Testis (tissue), 3 donors: ENCODE results near the gene IZUMO2. TPM values are rescaled to one million over a fixed set of nuclear protein-coding genes. Genes with fewer than 3 reads are reported as not detected.
"Not testable (repeated sequence)": the region's sequence is repeated elsewhere in the genome, so short reads cannot be mapped to it uniquely, and the experiment has no call there.

Experiments
- DNase-seq: peaks from one replicate; pipeline ENCODE4 v3.0.0-alpha.2; 2019
- H3K27ac ChIP-seq, 2 donors: fragments of 200-600 bp; sonication (generic); one replicate each; pipeline ENCODE4 v1.5.1; 2019
- H3K27me3 ChIP-seq: fragments of 200-600 bp; sonication (generic); one replicate; pipeline ENCODE4 v1.5.1; 2019
- H3K36me3 ChIP-seq: fragments of 200-600 bp; sonication (generic); one replicate; pipeline ENCODE4 v1.5.1; 2017; ENCODE audit warnings: low read depth; ENCODE audit errors: missing control alignments
- H3K4me1 ChIP-seq: fragments of 200-600 bp; sonication (generic); one replicate; pipeline ENCODE4 v1.5.1; 2019
- H3K4me3 ChIP-seq, 2 donors: fragments of 200-600 bp; sonication (generic); one replicate each; pipeline ENCODE4 v1.5.1; 2017 to 2019
- H3K9me3 ChIP-seq: fragments of 200-600 bp; sonication (generic); one replicate; pipeline ENCODE4 v1.5.1; 2017
- WGBS, 2 donors: methylation state at CpG; one replicate each; pipeline ENCODE4 v1.1.5; 2018; 5-methylcytosine and 5-hydroxymethylcytosine counted together
- intact Hi-C: fragments of 100-400 bp; cut with DNase I; formaldehyde crosslinking; loops from one replicate; pipeline ENCODE4 v1.15.1; 2023; ENCODE audit warnings: low total_unique reads
- polyA plus RNA-seq: library from polyadenylated mRNA; stranded (reverse); fragments of 350-450 nt; fragmentation: Illumina TruSeq; extraction: RNeasy Lipid Tissue Mini Kit (QIAGEN cat#74804); gene quantifications from one replicate; pipeline ENCODE4 v1.2.3, GENCODE V29; 2014; ENCODE audit warnings: low read depth, low replicate concordance; ENCODE audit not compliant: insufficient read depth
- total RNA-seq, 2 donors: library from RNA; depleted of rRNA; stranded (reverse); fragments of >200 nt; gene quantifications; one replicate each; pipeline ENCODE4 v1.2.3, GENCODE V29; 2016
- TF ChIP-seq, protein P1 (sequence below), 3 experiments: fragments of 450-650 bp in 2 of 3; fragments of 200-600 bp in 1 of 3; sonication (generic) in 1 of 3; IDR thresholded peaks; one replicate each; pipeline ENCODE4 v1.5.1; 2016 to 2019; ENCODE audit warnings: antibody characterized with exemption in 3 of 3, mild to moderate bottlenecking in 2 of 3, moderate library complexity in 1 of 3

IZUMO2 gene
- total and polyA plus RNA-seq, 3 donors from 2014 or later: 18.0 to 56.1 (median 37.3) TPM

DNA sequence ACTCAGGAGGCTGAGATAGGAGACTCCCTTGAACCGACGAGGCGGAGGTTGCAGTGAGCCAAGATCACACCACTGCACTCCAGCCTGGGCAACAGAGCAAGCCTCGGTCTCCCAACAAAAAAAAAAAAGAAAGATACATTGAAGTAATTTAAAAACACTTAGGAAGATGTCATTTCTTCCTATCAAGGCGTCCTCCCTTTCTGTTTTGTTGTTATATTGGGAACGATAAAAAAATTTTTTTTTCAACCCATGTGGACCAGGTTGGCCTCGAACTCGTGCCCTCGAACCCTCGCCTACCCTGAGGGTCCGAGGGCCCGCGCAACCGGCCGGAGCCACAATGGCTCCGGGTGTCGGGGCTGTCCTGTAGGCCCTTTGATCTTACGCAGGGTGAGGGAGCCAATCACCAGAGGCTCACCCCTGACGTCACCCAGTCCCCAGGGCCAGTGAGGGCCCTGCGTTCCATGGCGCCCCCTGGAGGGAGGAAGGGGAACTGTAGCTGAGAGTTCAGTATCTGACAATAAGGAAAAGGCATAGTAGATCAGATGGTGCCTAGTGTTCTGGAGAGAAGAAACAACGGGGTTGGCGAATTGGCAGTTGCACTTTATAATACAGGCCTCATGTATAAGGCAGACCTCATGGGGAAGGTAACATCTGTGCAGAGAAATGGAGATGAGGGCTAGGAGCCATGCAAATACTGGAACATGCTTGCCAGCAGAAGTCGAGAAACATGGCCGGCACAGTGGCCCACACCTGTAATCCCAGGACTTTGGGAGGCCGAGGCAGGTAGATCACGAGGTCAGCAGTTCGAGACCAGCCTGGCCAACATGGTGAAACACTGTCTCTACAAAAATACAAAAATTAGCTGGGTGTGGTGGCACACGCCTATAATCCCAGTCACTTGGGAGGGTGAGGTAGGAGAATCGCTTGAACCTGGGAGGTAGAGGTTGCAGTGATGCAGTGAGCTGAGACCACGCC lies 29.3 kb downstream of the IZUMO2 start:
- DNase-seq: peak; percentile 31
- H3K27me3 ChIP-seq, intact Hi-C loops, H3K36me3 ChIP-seq, H3K9me3 ChIP-seq, H3K4me3 ChIP-seq, H3K27ac ChIP-seq, H3K4me1 ChIP-seq: not testable (repeated sequence)
- TF ChIP-seq, protein P1, sequence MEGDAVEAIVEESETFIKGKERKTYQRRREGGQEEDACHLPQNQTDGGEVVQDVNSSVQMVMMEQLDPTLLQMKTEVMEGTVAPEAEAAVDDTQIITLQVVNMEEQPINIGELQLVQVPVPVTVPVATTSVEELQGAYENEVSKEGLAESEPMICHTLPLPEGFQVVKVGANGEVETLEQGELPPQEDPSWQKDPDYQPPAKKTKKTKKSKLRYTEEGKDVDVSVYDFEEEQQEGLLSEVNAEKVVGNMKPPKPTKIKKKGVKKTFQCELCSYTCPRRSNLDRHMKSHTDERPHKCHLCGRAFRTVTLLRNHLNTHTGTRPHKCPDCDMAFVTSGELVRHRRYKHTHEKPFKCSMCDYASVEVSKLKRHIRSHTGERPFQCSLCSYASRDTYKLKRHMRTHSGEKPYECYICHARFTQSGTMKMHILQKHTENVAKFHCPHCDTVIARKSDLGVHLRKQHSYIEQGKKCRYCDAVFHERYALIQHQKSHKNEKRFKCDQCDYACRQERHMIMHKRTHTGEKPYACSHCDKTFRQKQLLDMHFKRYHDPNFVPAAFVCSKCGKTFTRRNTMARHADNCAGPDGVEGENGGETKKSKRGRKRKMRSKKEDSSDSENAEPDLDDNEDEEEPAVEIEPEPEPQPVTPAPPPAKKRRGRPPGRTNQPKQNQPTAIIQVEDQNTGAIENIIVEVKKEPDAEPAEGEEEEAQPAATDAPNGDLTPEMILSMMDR (IDR thresholded peaks at IDR 0.05): peak in 1 of 3 experiments; percentile 22
- WGBS, 2 donors: 42 to 57% methylated on average over 15 to 26 of the region's 31 CpGs

DNA sequence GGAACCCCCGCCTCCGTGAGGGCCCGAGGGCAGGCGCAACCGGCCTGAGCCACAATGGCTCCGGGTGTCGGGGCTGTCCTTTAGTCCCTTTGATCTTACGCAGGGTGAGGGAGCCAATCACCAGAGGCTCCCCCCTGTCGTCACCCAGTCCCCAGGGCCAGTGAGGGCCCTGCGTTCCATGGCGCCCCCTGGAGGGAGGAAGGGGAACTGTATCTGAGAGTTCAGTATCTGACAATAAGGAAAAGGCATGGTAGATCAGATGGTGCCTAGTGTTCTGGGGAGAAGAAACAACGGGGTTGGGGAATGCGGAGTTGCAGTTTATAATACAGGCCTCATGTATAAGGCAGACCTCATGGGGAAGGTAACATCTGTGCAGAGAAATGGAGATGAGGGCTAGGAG lies 59.1 kb downstream of the IZUMO2 start:
- H3K4me1 ChIP-seq, H3K4me3 ChIP-seq, H3K27ac ChIP-seq, H3K27me3 ChIP-seq, H3K36me3 ChIP-seq, DNase-seq, intact Hi-C loops, H3K9me3 ChIP-seq: not testable (repeated sequence)
- WGBS, 2 donors: no CpG with 5 or more reads among the region's 13 CpGs

DNA sequence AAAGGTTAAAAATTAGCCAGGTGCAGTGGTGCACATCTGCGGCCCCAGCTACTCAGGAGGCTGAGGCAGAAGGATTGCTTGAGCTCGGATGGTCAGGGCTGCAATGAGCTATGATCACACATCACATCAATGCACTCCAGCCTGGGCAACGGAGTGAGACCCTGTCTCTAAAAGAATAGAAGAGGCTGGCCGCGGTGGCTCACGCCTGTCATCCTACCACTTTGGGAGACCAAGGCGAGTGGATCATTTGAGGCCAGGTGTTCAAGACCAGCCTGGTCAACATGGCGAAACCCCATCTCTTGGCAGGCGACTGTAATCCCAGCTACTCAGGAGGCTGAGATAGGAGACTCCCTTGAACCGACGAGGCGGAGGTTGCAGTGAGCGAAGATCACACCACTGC lies 59.7 kb downstream of the IZUMO2 start:
- WGBS, 2 donors: no CpG with 5 or more reads among the region's 13 CpGs
- H3K27me3 ChIP-seq, H3K36me3 ChIP-seq, H3K4me1 ChIP-seq, H3K4me3 ChIP-seq, H3K9me3 ChIP-seq, DNase-seq, intact Hi-C loops, H3K27ac ChIP-seq: not testable (repeated sequence)

Other genes starting within 250 kb of the IZUMO2 start
- 10 to 100 TPM; 31.3 to 38.5 TPM for gene ATF5, start 234.1 kb downstream of the IZUMO2 start, total RNA-seq
- gene ATF5, start 234.1 kb downstream of the IZUMO2 start, polyA plus RNA-seq: 64.5 TPM
- 100 to 1,000 TPM in 1 of 2 donors, 10 to 100 TPM in 1; 78.4 to 112 TPM for gene NUP62, start 233.8 kb downstream of the IZUMO2 start, total RNA-seq
- gene NUP62, start 233.8 kb downstream of the IZUMO2 start, polyA plus RNA-seq: 135 TPM
- gene SIGLEC11, start 202.1 kb downstream of the IZUMO2 start, total RNA-seq: 1 to 10 TPM; 6.0 to 8.5 TPM
- 5.8 TPM for gene SIGLEC11, start 202.1 kb downstream of the IZUMO2 start, polyA plus RNA-seq
- 100 to 1,000 TPM; 143 to 237 TPM for gene VRK3, start 137.9 kb downstream of the IZUMO2 start, total RNA-seq
- gene VRK3, start 137.9 kb downstream of the IZUMO2 start, polyA plus RNA-seq: 375 TPM
- 10 to 100 TPM; 77.7 to 92.8 TPM for gene ZNF473, start 137.3 kb downstream of the IZUMO2 start, total RNA-seq
- 106 TPM for gene ZNF473, start 137.3 kb downstream of the IZUMO2 start, polyA plus RNA-seq
- 1 to 10 TPM; 7.8 to 7.9 TPM for gene MYH14, start 40.3 kb upstream of the IZUMO2 start, total RNA-seq
- 6.0 TPM for gene MYH14, start 40.3 kb upstream of the IZUMO2 start, polyA plus RNA-seq
- 10 to 100 TPM in 1 of 2 donors, 1 to 10 TPM in 1; 6.9 to 16.0 TPM for gene KCNC3, start 166.1 kb upstream of the IZUMO2 start, total RNA-seq
- 7.7 TPM for gene KCNC3, start 166.1 kb upstream of the IZUMO2 start, polyA plus RNA-seq
- gene NAPSA, start 202.4 kb upstream of the IZUMO2 start, total RNA-seq: 1 to 10 TPM; 1.3 to 2.0 TPM
- gene NAPSA, start 202.4 kb upstream of the IZUMO2 start, polyA plus RNA-seq: 11.5 TPM
- 10 to 100 TPM; 93.8 to 96.6 TPM for gene NR1H2, start 213.2 kb upstream of the IZUMO2 start, total RNA-seq
- 68.0 TPM for gene NR1H2, start 213.2 kb upstream of the IZUMO2 start, polyA plus RNA-seq
- 10 to 100 TPM; 42.2 to 51.7 TPM for gene POLD1, start 221.1 kb upstream of the IZUMO2 start, total RNA-seq
- 30.7 TPM for gene POLD1, start 221.1 kb upstream of the IZUMO2 start, polyA plus RNA-seq